Uterus (tissue), 2 donors: ENCODE data around the gene PARD3.
"Not testable (repeated sequence)": the region's sequence is repeated elsewhere in the genome, so short reads cannot be mapped to it uniquely, and the experiment has no call there.

Experiments used
- POLR2A ChIP-seq, 2 donors: fragments of 450-650 bp; IDR thresholded peaks; one replicate each; pipeline ENCODE4 v1.6.1; 2016; ENCODE audit warnings: antibody characterized with exemption in 2 of 2, mild to moderate bottlenecking in 1 of 2, moderate library complexity in 1 of 2
- TF ChIP-seq, protein P1 (sequence below), 4 experiments: fragments of 200-600 bp in 2 of 4; fragments of 450-650 bp in 2 of 4; sonication (generic) in 2 of 4; IDR thresholded peaks; one replicate each; pipeline ENCODE4 v1.5.1; 2016 to 2019; ENCODE audit warnings: antibody characterized with exemption in 4 of 4, mild to moderate bottlenecking in 2 of 4, moderate library complexity in 1 of 4

DNA sequence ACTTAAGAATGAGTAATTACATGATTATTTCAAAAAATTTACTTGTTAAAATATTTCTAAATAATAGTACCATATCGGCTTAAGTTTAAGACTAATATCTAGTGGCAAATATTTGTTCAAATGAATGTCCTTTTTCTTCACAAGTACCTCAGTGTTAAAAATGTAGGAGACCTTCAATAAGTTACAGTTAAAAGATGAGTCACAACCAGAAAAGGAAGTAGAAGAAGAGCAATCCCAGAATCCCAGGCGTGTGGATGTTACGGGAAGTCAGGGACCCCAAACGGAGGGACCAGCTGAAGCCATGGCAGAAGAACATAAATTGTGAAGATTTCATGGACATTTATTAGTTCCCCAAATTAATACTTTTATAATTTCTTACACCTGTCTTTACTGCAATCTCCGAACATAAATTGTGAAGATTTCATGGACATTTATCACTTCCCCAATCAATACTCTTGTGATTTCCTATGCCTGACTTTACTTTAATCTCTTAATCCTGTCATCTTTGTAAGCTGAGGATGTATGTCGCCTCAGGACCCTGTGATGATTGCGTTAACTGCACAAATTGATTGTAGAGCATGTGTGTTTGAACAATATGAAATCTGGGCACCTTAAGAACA lies 388.4 kb downstream of the PARD3 start:
- TF ChIP-seq, protein P1, sequence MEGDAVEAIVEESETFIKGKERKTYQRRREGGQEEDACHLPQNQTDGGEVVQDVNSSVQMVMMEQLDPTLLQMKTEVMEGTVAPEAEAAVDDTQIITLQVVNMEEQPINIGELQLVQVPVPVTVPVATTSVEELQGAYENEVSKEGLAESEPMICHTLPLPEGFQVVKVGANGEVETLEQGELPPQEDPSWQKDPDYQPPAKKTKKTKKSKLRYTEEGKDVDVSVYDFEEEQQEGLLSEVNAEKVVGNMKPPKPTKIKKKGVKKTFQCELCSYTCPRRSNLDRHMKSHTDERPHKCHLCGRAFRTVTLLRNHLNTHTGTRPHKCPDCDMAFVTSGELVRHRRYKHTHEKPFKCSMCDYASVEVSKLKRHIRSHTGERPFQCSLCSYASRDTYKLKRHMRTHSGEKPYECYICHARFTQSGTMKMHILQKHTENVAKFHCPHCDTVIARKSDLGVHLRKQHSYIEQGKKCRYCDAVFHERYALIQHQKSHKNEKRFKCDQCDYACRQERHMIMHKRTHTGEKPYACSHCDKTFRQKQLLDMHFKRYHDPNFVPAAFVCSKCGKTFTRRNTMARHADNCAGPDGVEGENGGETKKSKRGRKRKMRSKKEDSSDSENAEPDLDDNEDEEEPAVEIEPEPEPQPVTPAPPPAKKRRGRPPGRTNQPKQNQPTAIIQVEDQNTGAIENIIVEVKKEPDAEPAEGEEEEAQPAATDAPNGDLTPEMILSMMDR (IDR thresholded peaks at IDR 0.05), result not testable (repeated sequence)
- not testable (repeated sequence) for TF ChIP-seq POLR2A (IDR thresholded peaks at IDR 0.05)
